OCI-LY1 (cell line): ENCODE data around the gene AKT1.
A peak's percentile ranks its signal among the peaks of the same experiment; 100 is the strongest.

Source experiments
- H2AFZ ChIP-seq: fragments of 200-600 bp; sonication (generic), shearing (Covaris generic); 2 replicates; pipeline ENCODE4 v1.6.0; 2014; ENCODE audit warnings: antibody characterized with exemption, mild to moderate bottlenecking, low read length
- H3F3A ChIP-seq: fragments of 200-600 bp; sonication (generic), shearing (Covaris generic); 2 replicates; pipeline ENCODE4 v1.6.0; 2014; ENCODE audit warnings: mild to moderate bottlenecking, antibody characterized with exemption, low read length, moderate library complexity; ENCODE audit not compliant: insufficient read depth
- H3K27ac ChIP-seq: fragments of 200-600 bp; sonication (generic); 2 replicates; pipeline ENCODE4 v1.5.1; 2014; ENCODE audit warnings: low read length, mixed run types, mild to moderate bottlenecking, low read depth; ENCODE audit not compliant: poor library complexity, severe bottlenecking
- H3K27me3 ChIP-seq: fragments of 200-600 bp; sonication (generic); 2 replicates; pipeline ENCODE4 v1.6.0; 2014; ENCODE audit warnings: antibody characterized with exemption, mild to moderate bottlenecking, low read length, moderate library complexity; ENCODE audit not compliant: insufficient read depth
- H3K36me3 ChIP-seq: fragments of 200-600 bp; sonication (generic); 2 replicates; pipeline ENCODE4 v1.6.1; 2014; ENCODE audit warnings: mild to moderate bottlenecking, antibody characterized with exemption, low read length, moderate library complexity, mixed read lengths; ENCODE audit not compliant: insufficient read depth
- H3K4me1 ChIP-seq: fragments of 200-600 bp; sonication (generic); 2 replicates; pipeline ENCODE4 v1.5.1; 2014; ENCODE audit warnings: mild to moderate bottlenecking, low read length, moderate library complexity; ENCODE audit not compliant: insufficient read depth, severe bottlenecking
- H3K4me2 ChIP-seq: fragments of 200-600 bp; sonication (generic), shearing (Covaris generic); 2 replicates; pipeline ENCODE4 v1.6.1; 2014; ENCODE audit warnings: low read length
- H3K4me3 ChIP-seq: fragments of 200-600 bp; sonication (generic); 2 replicates; pipeline ENCODE4 v1.5.1; 2014; ENCODE audit warnings: low read length, low read depth, mild to moderate bottlenecking, mixed read lengths; ENCODE audit not compliant: poor library complexity, severe bottlenecking
- H3K79me2 ChIP-seq: fragments of 200-600 bp; shearing (Covaris generic); 2 replicates; pipeline ENCODE4 v1.6.1; 2016; ENCODE audit warnings: mixed run types, low read length, mixed read lengths; ENCODE audit not compliant: insufficient read depth
- H3K9ac ChIP-seq: fragments of 200-600 bp; sonication (generic), shearing (Covaris generic); 2 replicates; pipeline ENCODE4 v1.6.1; 2014; ENCODE audit warnings: mild to moderate bottlenecking, low read length, mixed read lengths
- H3K9me2 ChIP-seq: fragments of 200-600 bp; sonication (generic), shearing (Covaris generic); 2 replicates; pipeline ENCODE4 v1.6.1; 2014; ENCODE audit warnings: low read depth, mild to moderate bottlenecking, low read length, mixed read lengths
- H3K9me3 ChIP-seq: fragments of 200-600 bp; shearing (Covaris generic); 2 replicates; pipeline ENCODE4 v1.6.1; 2014; ENCODE audit warnings: low read length, mixed read lengths
- H4K20me1 ChIP-seq: fragments of 200-600 bp; sonication (generic), shearing (Covaris generic); 2 replicates; pipeline ENCODE4 v1.6.0; 2016; ENCODE audit warnings: mild to moderate bottlenecking, low read length; ENCODE audit not compliant: insufficient read depth
- EZH2 ChIP-seq: fragments of 200-600 bp; sonication (generic), shearing (Covaris generic); IDR thresholded peaks from 2 replicates; pipeline ENCODE4 v1.8.0; 2017; ENCODE audit warnings: borderline replicate concordance, mixed run types, mild to moderate bottlenecking, antibody characterized with exemption, low read length, moderate library complexity, mixed read lengths
- TF ChIP-seq, protein P1 (sequence below): fragments of 200-600 bp; sonication (generic), shearing (Covaris generic); IDR thresholded peaks from 2 replicates; pipeline ENCODE4 v1.5.1; 2017; ENCODE audit warnings: mild to moderate bottlenecking, antibody characterized with exemption, low read length, moderate library complexity, mixed read lengths

The AKT1 gene

DNA sequence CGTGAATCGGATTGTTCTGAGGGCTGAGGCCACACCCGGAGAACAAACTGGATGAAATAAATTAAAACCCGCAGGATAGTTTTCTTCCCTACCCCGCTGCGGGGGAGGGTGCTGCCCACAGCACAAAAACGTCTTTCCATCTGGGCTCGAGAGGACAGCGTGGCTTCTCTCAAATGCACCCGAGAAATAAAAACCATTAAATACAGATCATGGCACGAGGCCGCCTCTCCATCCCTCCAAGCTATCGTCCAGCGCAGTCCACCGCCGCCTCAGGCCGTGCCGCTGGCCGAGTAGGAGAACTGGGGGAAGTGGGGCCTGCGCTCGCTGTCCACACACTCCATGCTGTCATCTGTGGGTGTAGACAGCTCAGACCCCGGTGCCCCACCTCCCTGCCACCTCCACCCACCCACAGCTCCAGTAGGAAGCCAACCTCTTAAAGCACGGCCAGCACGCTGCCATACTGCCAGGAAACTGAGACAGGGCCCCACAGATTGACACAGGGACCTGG lies 25.4 kb downstream of the AKT1 start:
- Histone ChIP-seq H3F3A (no peaks in the 10 kb centered on the region), H3K9me3 (peaks cover 15% of the 10 kb centered on the region), H3K4me2 (no peak overlapping the region), H3K79me2 (no peaks in the 10 kb centered on the region), H3K9me2 (no peaks in the 10 kb centered on the region), H3K4me1 (no peaks in the 10 kb centered on the region), H3K27me3 (no peaks in the 10 kb centered on the region), H2AFZ (no peak overlapping the region), H3K9ac (no peak overlapping the region), H3K4me3 (no peak overlapping the region), H3K36me3 (peaks cover 53% of the 10 kb centered on the region), H4K20me1 (no peaks in the 10 kb centered on the region), H3K27ac (no peak overlapping the region)
- TF ChIP-seq, protein P1, sequence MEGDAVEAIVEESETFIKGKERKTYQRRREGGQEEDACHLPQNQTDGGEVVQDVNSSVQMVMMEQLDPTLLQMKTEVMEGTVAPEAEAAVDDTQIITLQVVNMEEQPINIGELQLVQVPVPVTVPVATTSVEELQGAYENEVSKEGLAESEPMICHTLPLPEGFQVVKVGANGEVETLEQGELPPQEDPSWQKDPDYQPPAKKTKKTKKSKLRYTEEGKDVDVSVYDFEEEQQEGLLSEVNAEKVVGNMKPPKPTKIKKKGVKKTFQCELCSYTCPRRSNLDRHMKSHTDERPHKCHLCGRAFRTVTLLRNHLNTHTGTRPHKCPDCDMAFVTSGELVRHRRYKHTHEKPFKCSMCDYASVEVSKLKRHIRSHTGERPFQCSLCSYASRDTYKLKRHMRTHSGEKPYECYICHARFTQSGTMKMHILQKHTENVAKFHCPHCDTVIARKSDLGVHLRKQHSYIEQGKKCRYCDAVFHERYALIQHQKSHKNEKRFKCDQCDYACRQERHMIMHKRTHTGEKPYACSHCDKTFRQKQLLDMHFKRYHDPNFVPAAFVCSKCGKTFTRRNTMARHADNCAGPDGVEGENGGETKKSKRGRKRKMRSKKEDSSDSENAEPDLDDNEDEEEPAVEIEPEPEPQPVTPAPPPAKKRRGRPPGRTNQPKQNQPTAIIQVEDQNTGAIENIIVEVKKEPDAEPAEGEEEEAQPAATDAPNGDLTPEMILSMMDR = no peak
- no peak for TF ChIP-seq EZH2

DNA sequence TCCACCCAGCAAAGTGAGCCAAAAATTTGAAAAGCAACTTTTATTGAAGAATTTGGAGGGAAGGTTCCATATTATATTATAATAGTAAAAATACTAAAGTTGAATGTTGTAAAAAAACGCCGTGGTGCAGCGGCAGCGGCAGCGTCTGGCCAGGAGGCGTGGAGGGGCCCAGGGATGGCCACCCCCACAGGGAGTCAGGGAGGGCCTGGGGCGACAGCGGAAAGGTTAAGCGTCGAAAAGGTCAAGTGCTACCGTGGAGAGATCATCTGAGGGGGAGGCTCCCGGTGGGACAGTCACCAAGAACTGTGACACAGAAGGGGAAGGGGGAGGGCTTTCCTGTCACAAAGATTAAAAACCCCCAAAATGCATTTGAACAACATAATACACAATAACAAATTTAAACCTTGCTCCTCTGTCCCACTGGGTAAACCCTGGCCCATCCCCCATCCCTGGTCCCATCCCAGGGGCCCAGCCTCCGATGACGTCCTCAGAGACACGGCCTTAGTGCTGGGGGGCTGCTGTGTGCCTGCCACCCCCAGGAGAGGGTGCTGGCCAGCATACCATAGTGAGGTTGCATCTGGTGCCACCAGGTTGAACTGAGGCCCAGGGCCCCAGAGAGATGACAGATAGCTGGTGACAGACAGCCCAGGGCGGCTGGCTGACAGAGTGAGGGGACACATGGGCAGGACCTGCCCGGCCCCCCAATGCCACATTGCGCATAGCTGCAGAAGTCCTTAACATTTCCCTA lies 26.1 kb downstream of the AKT1 start:
- Histone ChIP-seq H2AFZ (no peak overlapping the region), H3K9me2 (no peaks in the 10 kb centered on the region), H3K4me1 (no peaks in the 10 kb centered on the region), H3K4me2 (no peak overlapping the region), H4K20me1 (no peaks in the 10 kb centered on the region), H3F3A (no peaks in the 10 kb centered on the region), H3K79me2 (no peaks in the 10 kb centered on the region), H3K27me3 (no peaks in the 10 kb centered on the region), H3K9me3 (peaks cover 15% of the 10 kb centered on the region), H3K36me3 (peaks cover 50% of the 10 kb centered on the region), H3K27ac (no peak overlapping the region), H3K4me3 (no peak overlapping the region), H3K9ac (no peak overlapping the region)
- TF ChIP-seq, protein P1 = no peak
- TF ChIP-seq EZH2 = no peak

DNA sequence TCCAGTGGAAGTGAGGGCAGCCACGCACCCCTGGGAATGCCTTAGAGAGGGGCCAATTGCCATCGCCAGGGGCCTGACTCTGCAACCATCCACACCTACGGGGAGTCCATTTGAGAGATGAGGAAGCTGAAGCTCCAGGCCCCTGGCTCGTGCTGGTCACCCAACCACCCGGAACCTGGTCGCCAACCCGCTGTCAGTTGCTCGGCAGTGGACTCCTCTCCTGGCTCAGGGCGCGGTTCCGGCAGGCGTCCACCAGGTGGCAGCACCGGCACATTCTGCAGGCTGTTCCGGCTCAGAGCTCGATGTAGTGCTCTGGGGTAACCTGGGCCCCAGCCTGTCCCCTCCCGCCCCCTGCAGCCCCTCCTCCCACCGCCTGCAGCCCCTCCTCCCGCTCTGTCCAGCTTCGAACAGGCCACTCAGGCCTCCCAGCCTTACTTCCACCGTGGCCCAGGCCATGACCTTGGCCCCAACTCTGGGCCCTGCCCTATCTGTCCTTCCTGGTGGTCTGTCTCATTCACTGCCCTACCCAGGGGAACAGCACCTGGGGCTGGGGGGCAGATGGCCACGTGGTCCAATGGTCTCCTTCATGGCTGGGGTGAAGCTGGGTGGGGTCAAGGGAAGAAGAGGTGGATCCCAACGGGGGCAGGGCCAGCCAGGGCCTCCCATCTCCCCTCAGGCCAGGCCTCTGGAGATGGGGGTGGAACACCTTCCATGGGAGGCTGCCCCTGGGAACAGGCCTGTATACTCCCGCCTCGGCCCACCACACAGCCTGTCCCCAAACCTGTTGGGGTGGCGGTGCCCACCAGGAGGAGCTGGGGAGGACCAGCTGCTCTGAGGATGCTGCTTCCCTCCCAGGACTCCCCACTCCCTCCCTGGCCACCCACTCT lies 26.9 kb downstream of the AKT1 start:
- TF ChIP-seq EZH2 = no peak
- TF ChIP-seq, protein P1 = peak; percentile 87
- Histone ChIP-seq H3K27ac (no peak overlapping the region), H3K4me1 (no peaks in the 10 kb centered on the region), H3K4me3 (no peak overlapping the region), H3K36me3 (peaks cover 50% of the 10 kb centered on the region), H3K4me2 (no peak overlapping the region), H3K79me2 (no peaks in the 10 kb centered on the region), H3F3A (no peaks in the 10 kb centered on the region), H3K9ac (no peak overlapping the region), H3K9me3 (peaks cover 15% of the 10 kb centered on the region), H3K9me2 (no peaks in the 10 kb centered on the region), H2AFZ (no peak overlapping the region), H4K20me1 (no peaks in the 10 kb centered on the region), H3K27me3 (no peaks in the 10 kb centered on the region)
